Fibroblast of mammary gland (primary cell): ENCODE measurements around the gene GSTA3.
A peak's percentile ranks its signal among the peaks of the same experiment; 100 is the strongest.
"Not testable (repeated sequence)": the region's sequence is repeated elsewhere in the genome, so short reads cannot be mapped to it uniquely, and the experiment has no call there.

ENCODE experiments used
- DNase-seq: peaks from one replicate; pipeline ENCODE4 v3.0.0-alpha.2; 2010; ENCODE audit warnings: low read depth
- H3K4me3 ChIP-seq: 2 replicates; pipeline ENCODE4 v1.5.1; 2011; ENCODE audit warnings: low read depth, mild to moderate bottlenecking, low read length, moderate library complexity; ENCODE audit not compliant: control insufficient read depth
- CTCF ChIP-seq: conservative IDR thresholded peaks from 2 replicates; pipeline ENCODE4 v1.5.1; 2011; ENCODE audit warnings: low read depth, low read length, inconsistent platforms; ENCODE audit not compliant: control insufficient read depth, insufficient read depth

The GSTA3 gene

DNA sequence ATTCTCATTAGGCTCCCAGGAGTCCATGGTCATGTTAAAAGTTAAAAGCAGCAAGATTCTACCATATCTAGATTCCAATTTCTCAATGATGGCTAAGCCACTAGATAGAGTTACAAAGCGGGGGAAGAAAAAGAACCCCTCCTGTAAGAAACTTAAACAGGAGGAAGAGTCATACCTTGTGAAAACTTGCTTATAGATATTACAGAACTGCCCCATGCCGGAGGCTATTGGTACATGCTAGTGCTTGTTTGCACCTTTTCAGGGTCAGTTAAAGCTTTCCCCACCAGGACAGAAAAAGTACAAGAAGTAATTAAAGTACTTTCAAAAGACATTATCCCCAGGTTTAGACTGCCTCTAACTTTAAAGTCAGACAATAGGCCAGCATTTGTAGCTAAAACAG is 15.5 kb upstream of the GSTA3 start:
- no peak for TF ChIP-seq CTCF
- H3K4me3 ChIP-seq, result no peak overlapping the region
- no peak for DNase-seq

- DNase-seq, result not testable (repeated sequence)
These were observed 14.2 kb upstream of the GSTA3 start for GRCh38 chr6:52923689-52924088.

GRCh38 chr6:52922161-52922560 is 12.7 kb upstream of the GSTA3 start:
- no peak for TF ChIP-seq CTCF
- no peak overlapping the region for H3K4me3 ChIP-seq
- DNase-seq, result no peak

More at GRCh38 chr6:52923689-52924088, 14.2 kb upstream of the GSTA3 start:
- H3K4me3 ChIP-seq, result not testable (repeated sequence)

GRCh38 chr6:52921743-52922142 is 12.2 kb upstream of the GSTA3 start:
- DNase-seq, result no peak
- H3K4me3 ChIP-seq, result no peak overlapping the region
- no peak for TF ChIP-seq CTCF

DNA sequence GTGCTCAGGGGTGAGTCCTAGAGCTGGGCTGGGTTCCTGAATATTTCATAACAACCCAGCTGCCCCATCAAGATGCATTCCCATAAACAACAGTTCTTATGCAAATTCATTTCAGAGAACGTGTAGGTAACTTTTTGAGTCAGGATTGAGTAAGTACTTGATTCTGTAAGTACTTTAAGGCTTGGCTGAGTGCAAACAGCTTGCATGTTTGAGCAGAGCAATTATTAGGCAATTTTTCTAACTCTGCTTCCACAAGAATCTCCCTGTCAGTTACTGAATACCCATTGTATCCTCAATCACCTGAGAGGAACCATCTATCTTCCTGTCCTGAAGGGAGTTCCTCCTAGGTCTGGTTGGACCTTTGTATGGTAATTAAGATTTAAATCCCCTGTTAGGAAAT is 10.0 kb upstream of the GSTA3 start:
- H3K4me3 ChIP-seq, result not testable (repeated sequence)
- peak; percentile 22 for DNase-seq

DNA sequence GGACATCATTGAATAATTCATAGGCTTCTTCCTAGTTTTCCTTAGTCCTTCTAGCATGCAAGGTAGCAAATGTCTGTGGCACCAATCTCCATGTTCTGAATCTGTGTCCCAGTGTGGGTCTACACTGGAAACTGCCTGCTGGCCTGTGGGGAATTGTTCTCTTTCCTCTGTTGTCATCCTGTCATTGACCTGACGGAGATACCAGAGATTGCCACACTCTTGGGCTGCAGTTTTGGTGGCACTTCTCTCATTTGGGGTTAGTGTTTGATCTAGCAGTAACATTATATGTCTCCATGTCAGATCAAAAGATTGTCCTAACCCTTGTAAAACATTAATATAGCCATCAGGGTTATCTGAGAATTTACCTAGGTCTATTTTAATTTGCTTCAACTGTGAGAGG is 9.3 kb upstream of the GSTA3 start:
- H3K4me3 ChIP-seq, DNase-seq: not testable (repeated sequence)

DNA sequence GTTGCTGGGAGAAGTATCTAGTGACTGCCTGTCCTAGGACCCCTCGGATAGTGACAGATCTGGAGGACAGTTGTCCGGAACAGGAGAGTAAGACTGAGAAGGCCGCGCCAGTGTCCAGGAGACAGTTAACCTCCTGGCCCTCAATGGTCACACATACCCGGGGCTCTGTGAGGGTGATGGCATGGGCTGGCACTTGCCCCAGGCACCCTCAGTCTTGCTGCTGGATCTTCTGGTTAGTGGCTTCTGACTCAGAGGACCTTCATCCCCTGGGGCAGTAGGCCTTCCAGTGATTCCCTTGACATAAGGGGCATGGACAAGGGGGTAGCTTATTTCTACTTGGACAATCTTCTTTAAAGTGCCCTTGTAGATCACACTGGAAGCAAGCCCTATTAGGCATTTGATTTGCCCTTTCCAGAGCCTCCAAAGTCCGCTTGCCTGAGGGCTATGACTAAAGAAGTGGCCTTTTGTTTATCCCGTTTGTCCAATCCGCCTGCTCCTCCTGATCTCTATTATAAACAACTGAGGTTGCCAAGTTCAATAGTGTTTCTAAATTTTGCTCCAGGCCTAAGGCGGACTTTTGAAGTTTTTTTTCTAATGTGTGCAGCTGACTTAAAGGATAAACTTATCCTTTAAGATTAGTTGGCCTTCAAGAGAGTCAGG is 8.7 kb upstream of the GSTA3 start:
- peak; percentile 51 for DNase-seq
- not testable (repeated sequence) for H3K4me3 ChIP-seq

DNA sequence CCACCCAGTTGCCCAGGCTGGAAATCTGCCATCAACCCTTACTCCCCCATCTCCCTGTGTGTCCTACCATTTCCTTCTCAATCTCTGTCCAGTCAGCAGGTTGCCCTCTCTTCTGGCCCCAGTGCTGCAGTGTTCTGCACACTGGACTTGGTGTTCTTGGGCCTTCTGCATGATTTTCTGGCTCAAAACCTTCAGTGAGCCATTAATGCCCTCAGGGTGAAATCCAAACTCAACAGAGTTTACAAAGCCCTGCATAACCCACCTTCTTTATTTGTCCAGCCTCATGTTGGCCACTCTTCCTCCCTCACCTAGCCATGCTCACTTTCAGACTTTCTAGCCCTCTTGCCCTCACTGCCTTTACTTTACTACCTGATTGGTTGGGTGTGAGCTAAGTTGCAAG is 5.0 kb upstream of the GSTA3 start:
- DNase-seq, result no peak
- TF ChIP-seq CTCF, result no peak
- no peak overlapping the region for H3K4me3 ChIP-seq

DNA sequence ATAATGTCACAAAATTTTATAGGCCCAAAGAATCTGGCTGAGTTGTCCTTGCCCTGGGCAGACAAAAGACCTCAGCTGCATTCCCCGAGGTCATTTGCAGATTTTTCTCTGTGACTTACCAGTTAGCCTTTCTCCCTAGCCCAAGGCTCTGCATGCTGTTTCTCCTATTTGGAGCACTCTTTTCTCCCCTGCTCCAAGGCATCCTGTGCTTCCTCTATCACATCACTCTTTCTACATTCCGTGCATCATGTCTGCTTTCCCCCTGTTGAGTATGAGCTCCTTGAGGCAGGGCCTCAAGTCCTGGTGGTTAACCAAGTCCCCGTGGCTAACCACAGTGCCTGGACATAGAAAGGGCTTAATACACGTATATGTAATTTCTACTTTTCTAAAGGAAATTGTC is 593 bp upstream of the GSTA3 start:
- no peak for TF ChIP-seq CTCF
- H3K4me3 ChIP-seq, result no peak overlapping the region
- DNase-seq, result no peak
